VCaP (cell line): ENCODE measurements around the gene HDLBP.

ENCODE experiments used
- H3K27ac ChIP-seq: fragments of 450-650 bp; 2 replicates; pipeline ENCODE4 v1.5.1; 2017
- TF ChIP-seq, protein P1 (sequence below): fragments of 450-650 bp; conservative IDR thresholded peaks from 2 replicates; pipeline ENCODE4 v1.5.1; 2017; ENCODE audit warnings: mild to moderate bottlenecking, moderate library complexity

Gene HDLBP

DNA sequence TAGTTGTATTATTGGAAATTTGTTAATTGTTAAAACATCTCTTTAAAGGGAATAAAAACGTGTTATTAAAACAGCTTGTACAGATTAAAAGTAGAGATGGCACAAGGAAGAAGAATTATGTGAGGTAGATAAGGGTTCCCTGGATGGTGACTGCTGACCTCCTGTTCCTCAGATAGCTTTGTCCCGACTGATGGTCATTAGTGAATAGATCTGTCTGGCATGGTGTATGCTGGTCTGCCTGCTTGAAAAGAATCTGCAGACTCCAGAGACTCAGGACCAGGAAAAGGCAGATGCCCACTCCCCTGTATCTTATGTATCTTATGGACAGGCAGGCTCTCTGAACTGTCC is 35.0 kb upstream of the HDLBP start:
- TF ChIP-seq, protein P1, sequence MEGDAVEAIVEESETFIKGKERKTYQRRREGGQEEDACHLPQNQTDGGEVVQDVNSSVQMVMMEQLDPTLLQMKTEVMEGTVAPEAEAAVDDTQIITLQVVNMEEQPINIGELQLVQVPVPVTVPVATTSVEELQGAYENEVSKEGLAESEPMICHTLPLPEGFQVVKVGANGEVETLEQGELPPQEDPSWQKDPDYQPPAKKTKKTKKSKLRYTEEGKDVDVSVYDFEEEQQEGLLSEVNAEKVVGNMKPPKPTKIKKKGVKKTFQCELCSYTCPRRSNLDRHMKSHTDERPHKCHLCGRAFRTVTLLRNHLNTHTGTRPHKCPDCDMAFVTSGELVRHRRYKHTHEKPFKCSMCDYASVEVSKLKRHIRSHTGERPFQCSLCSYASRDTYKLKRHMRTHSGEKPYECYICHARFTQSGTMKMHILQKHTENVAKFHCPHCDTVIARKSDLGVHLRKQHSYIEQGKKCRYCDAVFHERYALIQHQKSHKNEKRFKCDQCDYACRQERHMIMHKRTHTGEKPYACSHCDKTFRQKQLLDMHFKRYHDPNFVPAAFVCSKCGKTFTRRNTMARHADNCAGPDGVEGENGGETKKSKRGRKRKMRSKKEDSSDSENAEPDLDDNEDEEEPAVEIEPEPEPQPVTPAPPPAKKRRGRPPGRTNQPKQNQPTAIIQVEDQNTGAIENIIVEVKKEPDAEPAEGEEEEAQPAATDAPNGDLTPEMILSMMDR = no peak
- H3K27ac ChIP-seq = peak overlapping the region; percentile 85

DNA sequence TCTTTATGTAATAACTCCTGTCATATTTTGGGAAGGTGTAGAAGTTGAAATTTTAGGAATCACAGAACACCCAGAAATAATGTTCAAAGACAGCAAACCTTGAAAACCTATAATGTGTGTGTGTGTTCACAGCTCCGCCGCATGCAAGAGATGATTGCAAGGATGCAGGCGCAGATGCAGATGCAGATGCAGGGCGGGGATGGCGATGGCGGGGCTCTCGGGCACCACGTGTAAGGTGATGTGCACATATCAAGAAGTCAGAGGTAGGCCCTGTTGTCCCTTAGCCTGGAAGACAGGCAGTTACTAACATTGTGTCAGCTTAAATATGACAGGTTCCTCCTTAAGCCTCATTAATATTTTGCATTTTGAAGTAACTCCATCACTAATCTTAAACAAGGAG is 34.5 kb upstream of the HDLBP start:
- H3K27ac ChIP-seq = peak overlapping the region; percentile 85

DNA sequence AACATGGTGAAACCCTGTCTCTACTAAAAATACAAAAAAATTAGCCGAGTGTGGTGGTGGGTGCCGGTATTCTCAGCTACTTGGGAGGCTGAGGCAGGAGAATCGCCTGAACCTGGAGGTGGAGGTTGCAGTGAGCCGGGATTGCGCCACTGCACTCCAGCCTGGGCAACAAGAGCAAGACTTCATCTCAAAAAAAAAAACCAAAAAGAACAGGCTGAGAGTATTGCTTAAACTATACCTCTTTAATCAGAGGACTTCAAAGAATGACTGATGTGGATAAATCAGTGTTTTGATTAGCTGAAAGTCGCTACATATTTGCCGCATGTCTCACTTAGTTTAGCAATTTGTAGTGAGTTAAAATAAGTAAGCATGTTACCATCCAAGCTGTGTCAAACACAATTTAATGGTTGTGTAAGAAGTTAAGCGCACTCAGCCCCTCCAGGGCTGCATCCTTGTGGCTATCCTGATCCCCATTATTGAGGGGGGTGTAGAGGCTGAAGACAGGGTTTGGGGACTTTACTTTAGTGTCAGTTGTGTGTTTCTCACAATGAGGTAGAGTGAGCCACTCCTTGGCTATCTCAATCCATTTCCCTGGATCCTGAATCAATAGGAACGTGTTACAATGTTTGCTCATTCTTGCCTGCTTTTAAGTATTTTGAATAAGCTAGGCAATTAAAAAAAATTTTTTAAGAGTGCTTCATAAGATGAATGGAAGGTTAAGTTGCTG is 29.6 kb upstream of the HDLBP start:
- no peak overlapping the region for H3K27ac ChIP-seq
- TF ChIP-seq, protein P1 = no peak

More for the DNA sequence above, 34.5 kb upstream of the HDLBP start:
- TF ChIP-seq, protein P1 = no peak

- TF ChIP-seq, protein P1 = no peak
- no peak overlapping the region for H3K27ac ChIP-seq
These were observed 25.2 kb upstream of the HDLBP start for GRCh38 chr2:241340631-241341163.

- TF ChIP-seq, protein P1 = no peak
- H3K27ac ChIP-seq = no peak overlapping the region; the same call in 1 of the 2 replicates
These were observed 24.6 kb upstream of the HDLBP start for GRCh38 chr2:241339839-241340630.

DNA sequence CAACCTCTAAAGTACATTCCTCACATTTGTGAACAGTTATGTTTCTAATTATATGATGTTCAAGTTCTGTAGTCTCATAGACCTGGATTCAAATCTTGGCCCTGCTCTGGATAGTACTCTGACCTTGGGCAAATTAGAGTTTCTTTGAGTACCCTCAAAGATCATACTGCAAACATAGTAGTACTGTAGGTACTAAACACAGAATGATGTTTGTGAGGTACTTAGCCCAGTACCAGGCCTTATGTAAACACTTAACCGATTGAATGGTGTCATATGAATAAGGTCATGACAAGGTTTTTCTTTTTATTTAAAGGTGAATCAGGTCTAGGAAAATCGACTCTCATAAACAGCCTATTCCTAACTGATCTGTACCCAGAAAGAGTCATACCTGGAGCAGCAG is 19.3 kb upstream of the HDLBP start:
- TF ChIP-seq, protein P1 = no peak
- H3K27ac ChIP-seq = peak overlapping the region; percentile 10

GRCh38 chr2:241330616-241330981 is 15.1 kb upstream of the HDLBP start:
- TF ChIP-seq, protein P1 = no peak
- H3K27ac ChIP-seq = no peak overlapping the region
